DOHH2 (cell line): ENCODE data around the gene TNNC1.
A peak's percentile ranks its signal among the peaks of the same experiment; 100 is the strongest.

Experiments used
- H3F3A ChIP-seq: fragments of 200-600 bp; sonication (generic), shearing (Covaris generic); 2 replicates; pipeline ENCODE4 v1.6.0; 2016; ENCODE audit warnings: antibody characterized with exemption, mild to moderate bottlenecking; ENCODE audit not compliant: control insufficient read depth, insufficient read depth
- H3K27ac ChIP-seq: fragments of 200-600 bp; sonication (generic); 2 replicates; pipeline ENCODE4 v1.5.1; 2014; ENCODE audit warnings: low read depth, mild to moderate bottlenecking, low read length, moderate library complexity
- H3K27me3 ChIP-seq: fragments of 200-600 bp; sonication (generic); 2 replicates; pipeline ENCODE4 v1.6.1; 2014; ENCODE audit warnings: mild to moderate bottlenecking, low read length, mixed read lengths; ENCODE audit not compliant: control insufficient read depth
- H3K36me3 ChIP-seq: fragments of 200-600 bp; sonication (generic); 2 replicates; pipeline ENCODE4 v1.6.1; 2014; ENCODE audit warnings: mild to moderate bottlenecking, low read length, moderate library complexity, mixed read lengths; ENCODE audit not compliant: control insufficient read depth
- H3K4me1 ChIP-seq: fragments of 200-600 bp; sonication (generic); 2 replicates; pipeline ENCODE4 v1.6.1; 2014; ENCODE audit warnings: mild to moderate bottlenecking, low read length, mixed read lengths; ENCODE audit not compliant: control insufficient read depth
- H3K4me2 ChIP-seq: fragments of 200-600 bp; sonication (generic); 2 replicates; pipeline ENCODE4 v1.6.0; 2014; ENCODE audit warnings: mild to moderate bottlenecking, low read length, moderate library complexity
- H3K4me3 ChIP-seq: fragments of 200-600 bp; sonication (generic); 2 replicates; pipeline ENCODE4 v1.5.1; 2014; ENCODE audit warnings: mild to moderate bottlenecking, low read length, mixed read lengths
- H3K79me2 ChIP-seq: fragments of 200-600 bp; sonication (generic); 2 replicates; pipeline ENCODE4 v1.6.1; 2014; ENCODE audit warnings: mild to moderate bottlenecking, low read length, mixed read lengths; ENCODE audit not compliant: control insufficient read depth
- H3K9me2 ChIP-seq: fragments of 200-600 bp; sonication (generic); replicated peaks from 2 replicates; pipeline ENCODE4 v1.6.1; 2014; ENCODE audit warnings: mild to moderate bottlenecking, low read length, mixed read lengths; ENCODE audit not compliant: control insufficient read depth
- H3K9me3 ChIP-seq: fragments of 200-600 bp; sonication (generic); 2 replicates; pipeline ENCODE4 v1.6.1; 2014; ENCODE audit warnings: antibody characterized with exemption, low read length, mixed read lengths; ENCODE audit not compliant: control insufficient read depth, insufficient read depth
- H4K20me1 ChIP-seq: fragments of 200-600 bp; sonication (generic); 2 replicates; pipeline ENCODE4 v1.6.0; 2014; ENCODE audit warnings: low read depth, mild to moderate bottlenecking, antibody characterized with exemption, low read length, moderate library complexity; ENCODE audit not compliant: control insufficient read depth, insufficient read depth
- CTCF ChIP-seq: fragments of 200-600 bp; sonication (generic); IDR thresholded peaks from one replicate; pipeline ENCODE4 v1.5.1; 2014; ENCODE audit warnings: antibody characterized with exemption, mild to moderate bottlenecking, low read depth, low read length; ENCODE audit not compliant: poor library complexity, severe bottlenecking
- EZH2phosphoT487 ChIP-seq: fragments of 200-600 bp; sonication (generic); IDR thresholded peaks from 2 replicates; pipeline ENCODE4 v1.6.1; 2017; ENCODE audit warnings: borderline replicate concordance, mild to moderate bottlenecking, antibody characterized with exemption, low read length, moderate library complexity, mixed read lengths

The TNNC1 gene

DNA sequence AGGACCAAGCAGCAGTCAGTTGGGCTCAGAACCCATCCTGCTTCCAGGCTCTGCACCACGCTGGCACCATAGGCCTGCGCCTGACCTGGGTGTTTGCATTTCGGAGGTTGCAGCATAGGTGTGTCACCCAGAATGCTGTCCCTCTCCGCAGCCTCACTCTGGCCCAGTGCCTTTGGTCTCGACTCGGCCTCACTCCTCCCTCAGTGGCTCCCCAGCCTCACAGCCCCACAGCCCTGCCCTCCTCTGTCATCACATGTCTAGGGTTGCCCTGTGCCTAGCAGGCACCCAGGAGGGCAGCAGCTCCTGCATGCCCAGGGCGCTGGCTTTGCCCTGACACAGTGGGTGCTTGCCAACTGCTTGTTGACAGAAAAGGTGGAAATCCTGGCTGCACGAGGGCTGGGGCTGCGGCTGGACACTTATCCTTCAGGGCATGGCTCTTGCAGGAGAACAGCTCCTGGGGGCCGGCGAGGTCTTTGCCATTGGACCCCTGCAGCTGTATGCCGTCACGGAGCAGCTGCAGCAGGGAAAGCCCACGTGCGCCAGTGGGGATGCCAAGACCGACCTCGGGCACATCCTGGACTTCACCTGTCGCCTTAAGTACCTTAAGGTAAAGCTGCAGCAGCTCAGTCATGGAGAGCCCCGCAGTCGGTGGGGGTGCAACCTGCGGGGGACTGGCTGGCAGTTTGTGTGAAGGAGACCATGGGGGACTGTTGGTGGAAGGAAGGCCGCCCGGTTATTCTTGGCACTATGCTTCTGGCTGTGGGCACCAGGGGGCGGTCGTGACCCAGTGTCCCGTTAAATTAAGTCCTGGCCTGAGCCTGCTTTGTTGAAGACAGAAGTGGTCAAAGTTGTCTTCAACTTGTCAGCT lies 17.8 kb upstream of the TNNC1 start:
- H3K9me3 ChIP-seq, result no peaks in the 10 kb centered on the region
- no peaks in the 10 kb centered on the region for H3K9me2 ChIP-seq
- H3K36me3 ChIP-seq, result peaks cover 47% of the 10 kb centered on the region
- no peak overlapping the region for H3K27ac ChIP-seq
- TF ChIP-seq EZH2phosphoT487, result no peak
- peak; percentile 77 for TF ChIP-seq CTCF
- H4K20me1 ChIP-seq, result no peaks in the 10 kb centered on the region
- no peak overlapping the region for H3K4me3 ChIP-seq
- H3K27me3 ChIP-seq, result no peaks in the 10 kb centered on the region
- no peak overlapping the region for H3K4me2 ChIP-seq
- no peaks in the 10 kb centered on the region for H3K4me1 ChIP-seq
- no peaks in the 10 kb centered on the region for H3F3A ChIP-seq
- peaks cover 2% of the 10 kb centered on the region; the same call in 1 of the 2 replicates for H3K79me2 ChIP-seq

DNA sequence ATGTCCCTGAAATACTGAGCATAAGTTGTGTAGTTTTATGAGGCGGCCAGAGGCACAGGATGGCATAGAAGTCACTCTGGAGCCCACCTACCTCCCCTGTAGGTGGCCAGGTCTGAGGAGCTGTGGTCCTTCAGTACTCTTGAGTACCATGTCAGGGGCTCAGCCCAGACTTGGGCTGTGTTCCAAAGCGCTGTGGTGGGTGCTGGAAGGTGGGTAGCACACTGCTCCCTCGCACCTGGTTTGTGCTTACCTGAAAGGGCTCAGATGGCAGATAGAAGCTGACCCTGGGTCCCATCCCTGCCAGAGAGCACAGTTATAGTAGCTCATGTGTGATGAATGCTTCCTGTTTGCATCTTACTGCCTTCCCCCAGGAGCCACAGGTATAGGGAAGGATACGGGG lies 17.1 kb upstream of the TNNC1 start:
- Histone ChIP-seq H3K27me3 (no peaks in the 10 kb centered on the region), H3K36me3 (peaks cover 41% of the 10 kb centered on the region), H3K4me1 (no peaks in the 10 kb centered on the region), H3K4me2 (no peak overlapping the region), H4K20me1 (no peaks in the 10 kb centered on the region), H3K4me3 (no peak overlapping the region), H3K9me3 (no peaks in the 10 kb centered on the region), H3K9me2 (no peaks in the 10 kb centered on the region), H3F3A (no peaks in the 10 kb centered on the region), H3K79me2 (peaks cover 3% of the 10 kb centered on the region; the same call in 1 of the 2 replicates), H3K27ac (no peak overlapping the region)
- no peak for TF ChIP-seq EZH2phosphoT487
- TF ChIP-seq CTCF, result no peak

GRCh38 chr3:52469001-52469400 lies 15.2 kb upstream of the TNNC1 start:
- Histone ChIP-seq H3K9me3 (no peaks in the 10 kb centered on the region), H3K4me2 (no peak overlapping the region), H4K20me1 (no peaks in the 10 kb centered on the region), H3K9me2 (no peaks in the 10 kb centered on the region), H3K4me1 (no peaks in the 10 kb centered on the region), H3K27ac (no peak overlapping the region), H3K27me3 (no peaks in the 10 kb centered on the region), H3K4me3 (no peak overlapping the region), H3K79me2 (peaks cover 19% of the 10 kb centered on the region), H3K36me3 (peaks cover 40% of the 10 kb centered on the region), H3F3A (no peaks in the 10 kb centered on the region)
- no peak for TF ChIP-seq EZH2phosphoT487
- TF ChIP-seq CTCF, result no peak
